K562 (cell line): ENCODE results near the gene GPRC5B.

ENCODE experiments used
- CBX5 ChIP-seq: IDR thresholded peaks from 2 replicates; pipeline ENCODE4 v1.6.1; 2014; ENCODE audit warnings: low read depth, borderline replicate concordance
- CC2D1A ChIP-seq: fragments of 450-650 bp; IDR thresholded peaks from 2 replicates; pipeline ENCODE4 v1.6.1; 2017; ENCODE audit warnings: mild to moderate bottlenecking
- CTCF ChIP-seq, 3 experiments: IDR thresholded peaks in 2 of 3; conservative IDR thresholded peaks in 1 of 3; 2 replicates each; pipeline ENCODE4 v1.5.1; 2011 to 2012; ENCODE audit warnings: low read length in 3 of 3, mild to moderate bottlenecking in 3 of 3, control low read depth in 2 of 3, improper control_type of control experiment in 1 of 3, inconsistent platforms in 1 of 3, low read depth in 1 of 3, mixed read lengths in 1 of 3, moderate library complexity in 1 of 3; ENCODE audit not compliant: insufficient read depth in 2 of 3
- MAX ChIP-seq: sonication (generic); formaldehyde crosslinking; IDR thresholded peaks from 2 replicates; pipeline ENCODE4 v1.9.0; 2022; ENCODE audit warnings: mild to moderate bottlenecking, missing genetic modification reagents
- TAF9B ChIP-seq: fragments of 450-650 bp; IDR thresholded peaks from 2 replicates; pipeline ENCODE4 v1.6.1; 2018; ENCODE audit warnings: mild to moderate bottlenecking; ENCODE audit not compliant: partially characterized antibody

GRCh38 chr16:19890901-19891300, 6.3 kb upstream of the GPRC5B start:
- TF ChIP-seq CTCF (IDR thresholded peaks at IDR 0.05 in 2 of 3, conservative IDR thresholded peaks at IDR 0.05 in 1 of 3; ENCODE audit: insufficient read depth in 2 of 3, low read depth in 1 of 3, low read length in 3 of 3) (no peak), CC2D1A (no peak), TAF9B (no peak), MAX (no peak), CBX5 (no peak)
